Type B pancreatic cell (in vitro differentiated cells): ENCODE data around the gene RAD50. TPM values are rescaled to one million over a fixed set of nuclear protein-coding genes. Genes with fewer than 3 reads are reported as not detected.
"Not testable (repeated sequence)": the region's sequence is repeated elsewhere in the genome, so short reads cannot be mapped to it uniquely, and the experiment has no call there.

Source experiments
- DNase-seq: peaks from one replicate; pipeline ENCODE4 v3.0.0; 2021; ENCODE audit warnings: mixed read lengths; ENCODE audit not compliant: unreplicated experiment; ENCODE audit errors: extremely low spot score
- H3K27ac Mint-ChIP-seq: 2 replicates; pipeline ENCODE4 v1.8.0; 2021; ENCODE audit warnings: mild to moderate bottlenecking, mixed read lengths
- H3K27me3 Mint-ChIP-seq: 2 replicates; pipeline ENCODE4 v1.8.0; 2021; ENCODE audit warnings: mixed read lengths
- H3K36me3 Mint-ChIP-seq: 2 replicates; pipeline ENCODE4 v1.8.0; 2021; ENCODE audit warnings: mixed read lengths
- H3K4me1 Mint-ChIP-seq: one replicate; pipeline ENCODE4 v1.8.0; 2021; ENCODE audit warnings: mixed read lengths; ENCODE audit not compliant: unreplicated experiment
- H3K4me3 Mint-ChIP-seq: 2 replicates; pipeline ENCODE4 v1.8.0; 2021; ENCODE audit warnings: mild to moderate bottlenecking, mixed read lengths
- H3K9me3 Mint-ChIP-seq: 2 replicates; pipeline ENCODE4 v1.8.0; 2021; ENCODE audit warnings: mixed read lengths
- CTCF ChIP-seq: fragments of 200-600 bp; sonication (generic); conservative IDR thresholded peaks from 2 replicates; pipeline ENCODE4 v1.5.0; 2021; ENCODE audit warnings: antibody characterized with exemption, mild to moderate bottlenecking
- total RNA-seq: library from RNA; stranded (reverse); gene quantifications from 2 replicates; pipeline ENCODE4 v1.2.1, GENCODE V29; 2021; ENCODE audit warnings: low replicate concordance

RAD50 gene
- total RNA-seq, 1 donor from 2014 or later, result 41.3 TPM

GRCh38 chr5:132621699-132622098 is 64.9 kb downstream of the RAD50 start:
- H3K27ac Mint-ChIP-seq, result no peak overlapping the region
- TF ChIP-seq CTCF, result no peak
- DNase-seq, result no peak
- no peak overlapping the region for H3K4me3 Mint-ChIP-seq
- no peaks in the 10 kb centered on the region for H3K9me3 Mint-ChIP-seq
- H3K36me3 Mint-ChIP-seq, result peaks cover 45% of the 10 kb centered on the region
- H3K4me1 Mint-ChIP-seq, result no peaks in the 10 kb centered on the region
- no peaks in the 10 kb centered on the region for H3K27me3 Mint-ChIP-seq

- Mint-ChIP-seq H3K27ac (no peak overlapping the region), H3K9me3 (no peaks in the 10 kb centered on the region), H3K4me3 (no peak overlapping the region), H3K4me1 (no peaks in the 10 kb centered on the region), H3K36me3 (peaks cover 46% of the 10 kb centered on the region), H3K27me3 (no peaks in the 10 kb centered on the region)
- DNase-seq, result no peak
- no peak for TF ChIP-seq CTCF
These were observed 65.8 kb downstream of the RAD50 start for GRCh38 chr5:132622608-132623007.

DNA sequence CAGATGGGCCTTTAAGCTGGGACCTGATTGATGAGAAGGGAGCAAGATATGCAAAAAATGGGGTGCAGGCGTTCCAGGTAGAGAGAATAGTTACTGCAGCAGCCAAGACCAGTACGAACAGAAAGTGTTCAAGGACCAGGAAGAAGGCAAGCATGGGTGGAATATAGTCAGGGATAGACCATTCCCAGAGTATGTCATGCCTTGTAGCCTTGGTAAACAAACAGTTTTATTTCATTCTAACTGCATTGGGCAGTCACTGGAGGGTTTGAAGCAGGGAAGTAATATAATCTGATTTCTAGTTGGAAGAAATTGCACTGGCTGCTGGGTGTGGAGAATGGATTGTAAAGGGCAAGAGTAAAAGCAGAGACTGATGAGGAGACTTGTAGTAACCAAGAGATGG is 70.7 kb downstream of the RAD50 start:
- no peak for DNase-seq
- Mint-ChIP-seq H3K9me3 (no peaks in the 10 kb centered on the region), H3K4me3 (no peak overlapping the region), H3K36me3 (peaks cover 48% of the 10 kb centered on the region), H3K4me1 (peaks cover 6% of the 10 kb centered on the region), H3K27me3 (no peaks in the 10 kb centered on the region), H3K27ac (no peak overlapping the region)
- TF ChIP-seq CTCF, result no peak

GRCh38 chr5:132628814-132629213 is 72.0 kb downstream of the RAD50 start:
- no peak for TF ChIP-seq CTCF

DNA sequence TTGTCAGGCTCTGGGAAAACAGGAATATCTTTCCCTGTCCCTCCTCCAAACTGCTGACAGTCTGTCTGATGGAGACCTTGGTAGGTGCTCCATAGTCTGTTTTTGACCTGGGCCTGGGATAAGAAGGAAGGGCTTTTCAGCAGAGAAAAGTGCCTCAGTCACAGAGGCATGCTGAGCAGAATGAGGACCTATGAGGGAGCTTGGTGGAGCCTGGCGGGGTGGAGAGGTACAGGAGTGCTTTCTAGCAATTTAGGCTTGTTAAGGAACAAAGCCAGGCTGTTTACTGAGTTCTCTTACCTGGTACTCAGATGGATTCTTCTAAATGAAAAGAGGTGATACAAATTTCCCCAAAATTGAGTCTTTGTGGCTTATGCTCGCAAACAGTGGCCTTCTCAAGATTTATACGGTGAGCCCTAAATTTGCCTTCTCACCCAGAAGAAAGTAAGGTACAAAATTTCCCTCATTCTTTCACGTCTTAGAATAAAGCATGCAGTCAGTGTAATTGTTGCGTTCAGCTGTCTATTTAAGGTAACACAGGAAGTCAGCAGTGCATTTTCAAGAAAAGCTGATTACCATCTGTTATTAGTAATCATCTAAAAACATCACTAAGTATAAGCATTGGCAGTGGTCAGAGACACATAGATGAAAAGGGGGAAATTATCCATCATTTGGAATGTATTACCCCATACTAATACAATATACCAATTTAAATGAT is 72.6 kb downstream of the RAD50 start:
- Mint-ChIP-seq H3K9me3 (no peaks in the 10 kb centered on the region), H3K4me3 (no peak overlapping the region), H3K27me3 (no peaks in the 10 kb centered on the region), H3K27ac (no peak overlapping the region), H3K36me3 (peaks cover 39% of the 10 kb centered on the region), H3K4me1 (peaks cover 6% of the 10 kb centered on the region)
- DNase-seq, result no peak
- TF ChIP-seq CTCF, result no peak

More at GRCh38 chr5:132628814-132629213, 72.0 kb downstream of the RAD50 start:
- H3K27ac Mint-ChIP-seq, result no peak overlapping the region
- no peaks in the 10 kb centered on the region for H3K9me3 Mint-ChIP-seq
- DNase-seq, result no peak
- H3K27me3 Mint-ChIP-seq, result no peaks in the 10 kb centered on the region
- peaks cover 6% of the 10 kb centered on the region for H3K4me1 Mint-ChIP-seq
- H3K4me3 Mint-ChIP-seq, result no peak overlapping the region
- H3K36me3 Mint-ChIP-seq, result peaks cover 38% of the 10 kb centered on the region

DNA sequence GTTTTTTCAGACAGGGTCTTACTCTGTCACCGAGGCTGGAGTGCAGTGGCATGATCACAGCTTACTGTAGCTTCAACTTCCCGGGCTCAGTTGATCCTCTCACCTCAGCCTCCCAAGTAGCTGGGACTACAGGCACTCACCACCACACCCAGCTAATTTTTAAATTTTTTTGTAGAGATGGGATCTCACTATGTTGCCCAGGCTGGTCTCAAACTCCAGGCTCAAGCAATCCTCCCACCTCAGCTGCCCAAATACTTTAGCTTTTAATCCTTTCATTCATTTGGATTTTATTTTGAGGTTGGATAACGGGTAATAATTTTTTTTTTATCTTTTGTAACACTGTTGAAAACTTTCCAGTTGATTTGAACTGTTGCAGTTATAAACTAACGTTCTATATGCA is 76.8 kb downstream of the RAD50 start:
- H3K4me1 Mint-ChIP-seq, H3K27me3 Mint-ChIP-seq, H3K27ac Mint-ChIP-seq, H3K4me3 Mint-ChIP-seq, H3K9me3 Mint-ChIP-seq, DNase-seq: not testable (repeated sequence)
- H3K36me3 Mint-ChIP-seq, result peaks cover 33% of the 10 kb centered on the region
